ENCODE measurements around the gene TTC39B. TPM values are rescaled to one million over a fixed set of nuclear protein-coding genes. Genes with fewer than 3 reads are reported as not detected.

The TTC39B gene
- total and polyA plus RNA-seq, 2 donors (not counting 3 experiments of a cell fraction or from before 2014, with no cell fraction given) = 1.0 to 5.4 TPM

- FAIRE-seq (no peak), DNase-seq (ENCODE audit: low read depth, low spot score) (no peak)
- Histone ChIP-seq H3K4me2 (ENCODE audit: insufficient read depth, low read length) (no peak overlapping the region), H2AFZ (ENCODE audit: low read depth, low read length) (no peak overlapping the region), H3K27ac (ENCODE audit: insufficient read depth, low read depth, low read length) (no peak overlapping the region), H3K4me1 (ENCODE audit: control insufficient read depth, extremely low read depth, insufficient read depth, low read length) (no peaks in the 10 kb centered on the region), H3K4me3 (replicated peaks in 1 of 3; ENCODE audit: insufficient read depth in 1 of 3, low read depth in 1 of 3, low read length in 3 of 3) (no peak overlapping the region), H3K79me2 (ENCODE audit: control insufficient read depth, insufficient read depth, low read length) (no peaks in the 10 kb centered on the region), H3K9ac (replicated peaks; ENCODE audit: extremely low read depth, insufficient read depth, low read length) (no peak overlapping the region), H3K36me3 (ENCODE audit: control insufficient read depth in 2 of 2, extremely low read depth in 1 of 2, insufficient read depth in 2 of 2, low read length in 2 of 2) (no peaks in the 10 kb centered on the region), H3K9me3 (replicated peaks; ENCODE audit: control insufficient read depth, insufficient read depth, low read length) (no peaks in the 10 kb centered on the region), H4K20me1 (replicated peaks; ENCODE audit: control insufficient read depth, extremely low read depth, insufficient read depth, low read length) (no peaks in the 10 kb centered on the region), H3K27me3 (ENCODE audit: control insufficient read depth in 2 of 2, insufficient read depth in 2 of 2, low read length in 2 of 2) (no peaks in the 10 kb centered on the region), H3K9me1 (replicated peaks; ENCODE audit: control insufficient read depth, extremely low read depth, insufficient read depth, low read length) (no peaks in the 10 kb centered on the region)
- dilution Hi-C loops (cut with MboI; ENCODE audit: extremely low pct_ligation_motif_present, low sequenced_read_pairs) (no loop called here), intact Hi-C loops (cut with micrococcal nuclease) (loop anchor here (5.0 kb wide), 1 partner anchor 56 kb away; no protein-coding TSS in a partner anchor)
- POLR2A ChIA-PET = no interaction called here
- TF ChIP-seq JUN (IDR thresholded peaks at IDR 0.05; ENCODE audit: borderline replicate concordance, insufficient read depth, insufficient read length, low read depth) = no peak
- CTCF ChIA-PET = interaction anchor here (0.6 to 4.1 kb wide), 14 partner anchors 9 to 432 kb away, joined by 3 to 40 read pairs (median 4); partner anchors contain the start of gene TTC39B
- no TSS peak for BruUV-seq (replicated peaks)
These were observed 93.8 kb downstream of the TTC39B start for GRCh38 chr9:15213249-15213648.

GRCh38 chr9:15211815-15212495 lies 95.1 kb downstream of the TTC39B start:
- no peak overlapping the region for H2AFZ ChIP-seq (ENCODE audit: low read depth, low read length)
- H3K9me1 ChIP-seq (replicated peaks; ENCODE audit: control insufficient read depth, extremely low read depth, insufficient read depth, low read length) = no peaks in the 10 kb centered on the region
- no peaks in the 10 kb centered on the region for H3K36me3 ChIP-seq (ENCODE audit: control insufficient read depth in 2 of 2, extremely low read depth in 1 of 2, insufficient read depth in 2 of 2, low read length in 2 of 2)
- H3K79me2 ChIP-seq (ENCODE audit: control insufficient read depth, insufficient read depth, low read length) = no peaks in the 10 kb centered on the region
- no peak overlapping the region for H3K4me3 ChIP-seq (replicated peaks in 1 of 3; ENCODE audit: insufficient read depth in 1 of 3, low read depth in 1 of 3, low read length in 3 of 3)
- CTCF ChIA-PET = interaction anchor here (0.5 to 4.1 kb wide), 26 partner anchors 8 to 775 kb away, joined by 3 to 40 read pairs (median 4); partner anchors contain the start of genes CCDC171 and SNAPC3
- no peak for DNase-seq (ENCODE audit: low read depth, low spot score)
- H3K27ac ChIP-seq (ENCODE audit: insufficient read depth, low read depth, low read length) = no peak overlapping the region
- POLR2A ChIA-PET = interaction anchor here (0.6 kb wide), 1 partner anchor 300 kb away, joined by 3 read pairs; no protein-coding TSS in a partner anchor
- no peaks in the 10 kb centered on the region for H4K20me1 ChIP-seq (replicated peaks; ENCODE audit: control insufficient read depth, extremely low read depth, insufficient read depth, low read length)
- no peak for TF ChIP-seq JUN (IDR thresholded peaks at IDR 0.05; ENCODE audit: borderline replicate concordance, insufficient read depth, insufficient read length, low read depth)
- TF ChIP-seq MAX (IDR thresholded peaks at IDR 0.05; ENCODE audit: insufficient read depth, insufficient read length) = no peak
- TF ChIP-seq MYC (IDR thresholded peaks at IDR 0.05; ENCODE audit: low read depth, low read length) = no peak
- no peak for TF ChIP-seq FOS (IDR thresholded peaks at IDR 0.05; ENCODE audit: borderline replicate concordance, insufficient read depth, low read length)
- TF ChIP-seq POLR2A (IDR thresholded peaks at IDR 0.05; ENCODE audit: low read depth, low read length) = no peak
- TF ChIP-seq POLR2AphosphoS5 (IDR thresholded peaks at IDR 0.05; ENCODE audit: insufficient read depth, low read depth, low read length) = no peak
- no peak for TF ChIP-seq GATA2 (IDR thresholded peaks at IDR 0.05; ENCODE audit: insufficient read depth, insufficient read length, low read depth, low read length)
- TF ChIP-seq CTCF (IDR thresholded peaks at IDR 0.05; ENCODE audit: extremely low read depth in 1 of 2, insufficient read depth in 1 of 2, low read depth in 1 of 2, low read length in 2 of 2) = no peak
- no peak for TF ChIP-seq EZH2 (IDR thresholded peaks at IDR 0.05; ENCODE audit: borderline replicate concordance, low read depth, low read length, severe bottlenecking)
- dilution Hi-C loops (cut with MboI; ENCODE audit: extremely low pct_ligation_motif_present, low sequenced_read_pairs) = no loop called here
- intact Hi-C loops (cut with micrococcal nuclease) = loop anchor here (1.0 to 5.0 kb wide), 6 partner anchors 55 to 430 kb away; partner anchors contain the start of genes SNAPC3 and TTC39B
- H3K27me3 ChIP-seq (ENCODE audit: control insufficient read depth in 2 of 2, insufficient read depth in 2 of 2, low read length in 2 of 2) = no peaks in the 10 kb centered on the region
- no peaks in the 10 kb centered on the region for H3K4me1 ChIP-seq (ENCODE audit: control insufficient read depth, extremely low read depth, insufficient read depth, low read length)
- no TSS peak for BruUV-seq (replicated peaks)
- FAIRE-seq = no peak
- H3K9ac ChIP-seq (replicated peaks; ENCODE audit: extremely low read depth, insufficient read depth, low read length) = no peak overlapping the region
- H3K9me3 ChIP-seq (replicated peaks; ENCODE audit: control insufficient read depth, insufficient read depth, low read length) = no peaks in the 10 kb centered on the region
- H3K4me2 ChIP-seq (ENCODE audit: insufficient read depth, low read length) = no peak overlapping the region

Measured in endothelial cell of umbilical vein (primary cell).